Measurements from ENCODE around the gene OR6F1. TPM values are rescaled to one million over a fixed set of nuclear protein-coding genes. Genes with fewer than 3 reads are reported as not detected.

Gene OR6F1
- total RNA-seq, 1 experiment from 2014 or later, result not detected

- TF ChIP-seq PREB (CRISPR knock-in tag; IDR thresholded peaks at IDR 0.05; ENCODE audit: borderline replicate concordance), result no peak
- TF ChIP-seq ZNF121 (CRISPR knock-in tag; IDR thresholded peaks at IDR 0.05), result no peak
- no peak for TF ChIP-seq EMX1 (CRISPR knock-in tag; IDR thresholded peaks at IDR 0.05)
- no peak for TF ChIP-seq ZNF423 (CRISPR knock-in tag; IDR thresholded peaks at IDR 0.05)
- TF ChIP-seq ERG (CRISPR knock-in tag; IDR thresholded peaks at IDR 0.05), result no peak
- no peak for TF ChIP-seq GRHL2 (CRISPR knock-in tag; IDR thresholded peaks at IDR 0.05; ENCODE audit: insufficient replicate concordance, severe bottlenecking)
- no peak for TF ChIP-seq RELA (CRISPR knock-in tag; IDR thresholded peaks at IDR 0.05; ENCODE audit: borderline replicate concordance)
- no peak for TF ChIP-seq USF2 (CRISPR knock-in tag; IDR thresholded peaks at IDR 0.05)
- TF ChIP-seq MYBL2 (CRISPR knock-in tag; IDR thresholded peaks at IDR 0.05), result no peak
Observed at GRCh38 chr1:247741756-247742155, 25.3 kb upstream of the OR6F1 start (continued).

- Mint-ChIP-seq H3K9me3 (peaks cover 44% of the 10 kb centered on the region), H3K36me3 (peaks cover 3% of the 10 kb centered on the region; the same call in 1 of the 2 replicates), H3K27ac (no peak overlapping the region), H3K4me1 (no peaks in the 10 kb centered on the region), H3K27me3 (ENCODE audit: low read depth) (no peaks in the 10 kb centered on the region), H3K4me3 (no peak overlapping the region)
- TF ChIP-seq ZNF138 (CRISPR knock-in tag; conservative IDR thresholded peaks at IDR 0.05) (no peak), ATF3 (CRISPR knock-in tag; conservative IDR thresholded peaks at IDR 0.05) (no peak), HMGXB4 (CRISPR knock-in tag; IDR thresholded peaks at IDR 0.05) (no peak), FOXP4 (CRISPR knock-in tag; IDR thresholded peaks at IDR 0.05) (no peak), NFATC4 (CRISPR knock-in tag; IDR thresholded peaks at IDR 0.05) (no peak), ZBTB21 (CRISPR knock-in tag; IDR thresholded peaks at IDR 0.05; ENCODE audit: borderline replicate concordance) (no peak), ZMAT4 (CRISPR knock-in tag; IDR thresholded peaks at IDR 0.05) (no peak), ZSCAN18 (CRISPR knock-in tag; IDR thresholded peaks at IDR 0.05) (no peak), GABPB1 (CRISPR knock-in tag; IDR thresholded peaks at IDR 0.05) (no peak), PRDM15 (CRISPR knock-in tag; IDR thresholded peaks at IDR 0.05) (no peak)
- ChIA-PET CTCF (no interaction called here), POLR2A (no interaction called here)
- no peak for ATAC-seq
- no peak for DNase-seq (ENCODE audit: low spot score)
Observed at GRCh38 chr1:247740721-247741120, 24.3 kb upstream of the OR6F1 start.

Data from WTC11 (cell line).